Activated T-cell treated with anti-CD3 and anti-CD28 coated beads for 48 hours (primary cell): ENCODE data around the gene SLC1A4.
"Not testable (repeated sequence)": the region's sequence is repeated elsewhere in the genome, so short reads cannot be mapped to it uniquely, and the experiment has no call there.

Experiments used
- DNase-seq: peaks from one replicate; pipeline ENCODE4 v3.0.0-alpha.2; 2020; ENCODE audit warnings: low read depth

The SLC1A4 gene

DNA sequence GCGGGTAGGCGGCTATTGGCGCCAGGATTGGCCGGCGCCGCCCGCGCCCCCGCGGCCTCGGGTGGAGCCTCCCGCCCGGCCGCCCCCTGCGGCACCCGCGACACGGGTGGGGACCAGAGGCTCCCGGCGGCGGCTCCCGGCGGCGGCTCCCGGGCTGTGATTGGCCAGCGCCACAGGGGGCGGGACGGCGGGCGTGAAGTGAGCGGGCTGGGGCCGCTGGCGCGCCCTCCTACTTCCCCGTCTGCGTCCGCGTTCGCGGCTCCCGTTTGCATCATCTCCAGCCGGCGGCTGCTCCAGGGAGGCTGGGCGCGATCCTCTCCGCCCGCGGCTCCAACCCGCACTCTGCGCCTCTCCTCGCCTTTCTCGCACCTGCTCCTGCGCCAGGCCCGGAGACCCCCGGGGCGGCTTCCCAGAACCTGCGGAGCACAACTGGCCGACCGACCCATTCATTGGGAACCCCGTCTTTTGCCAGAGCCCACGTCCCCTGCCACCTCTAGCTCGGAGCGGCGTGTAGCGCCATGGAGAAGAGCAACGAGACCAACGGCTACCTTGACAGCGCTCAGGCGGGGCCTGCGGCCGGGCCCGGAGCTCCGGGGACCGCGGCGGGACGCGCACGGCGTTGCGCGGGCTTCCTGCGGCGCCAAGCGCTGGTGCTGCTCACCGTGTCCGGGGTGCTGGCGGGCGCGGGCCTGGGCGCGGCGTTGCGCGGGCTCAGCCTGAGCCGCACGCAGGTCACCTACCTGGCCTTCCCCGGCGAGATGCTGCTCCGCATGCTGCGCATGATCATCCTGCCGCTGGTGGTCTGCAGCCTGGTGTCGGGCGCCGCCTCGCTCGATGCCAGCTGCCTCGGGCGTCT lies at the start of gene SLC1A4:
SLC1A4 (plus strand) TSS at position 274 of the 856 bp plus-strand sequence; CDS start at position 519, 245 bp downstream.
- peak; percentile 80 for DNase-seq

- no peak for DNase-seq
Observed at GRCh38 chr2:64941143-64941542, 48.1 kb upstream of the SLC1A4 start.

DNA sequence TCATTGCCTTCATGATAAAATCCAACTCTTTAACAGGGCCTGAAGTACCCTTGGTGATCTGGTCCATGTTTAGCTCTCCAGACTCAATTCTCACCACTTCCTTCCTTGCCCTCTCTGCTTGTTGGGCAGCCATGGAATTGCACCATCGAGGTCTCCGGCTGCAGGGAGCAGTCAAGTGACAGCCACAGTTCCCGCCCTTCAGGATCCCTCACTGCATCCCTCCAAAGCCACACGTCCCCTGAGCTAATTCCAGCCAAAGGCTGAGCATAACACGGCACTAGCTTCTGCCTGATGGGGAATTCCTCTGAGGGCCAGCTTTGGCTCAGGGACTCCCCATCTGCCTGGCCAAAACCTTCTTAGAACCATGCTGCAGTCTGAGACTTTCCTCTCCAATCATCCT lies 47.4 kb upstream of the SLC1A4 start:
- DNase-seq, result no peak

DNA sequence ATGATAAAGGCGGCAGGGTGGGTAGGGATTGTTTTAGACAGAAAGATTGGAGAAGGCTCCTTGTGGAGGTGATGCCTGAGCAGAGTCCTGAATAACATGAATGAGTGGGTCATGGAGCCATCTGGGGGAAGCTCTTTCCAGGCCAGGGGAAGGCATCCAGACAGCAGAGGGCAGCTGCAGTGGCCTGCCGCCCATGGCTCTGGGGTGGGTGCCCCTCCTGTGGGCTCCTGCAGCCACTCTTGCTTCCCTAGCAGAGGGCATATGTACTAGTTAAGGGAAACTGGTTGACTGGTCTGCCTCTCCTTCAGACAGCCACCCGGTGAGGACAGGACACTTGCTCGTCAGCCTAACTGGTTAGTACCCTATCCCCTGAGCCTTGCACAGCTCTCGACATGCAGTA lies 46.5 kb upstream of the SLC1A4 start:
- no peak for DNase-seq

DNA sequence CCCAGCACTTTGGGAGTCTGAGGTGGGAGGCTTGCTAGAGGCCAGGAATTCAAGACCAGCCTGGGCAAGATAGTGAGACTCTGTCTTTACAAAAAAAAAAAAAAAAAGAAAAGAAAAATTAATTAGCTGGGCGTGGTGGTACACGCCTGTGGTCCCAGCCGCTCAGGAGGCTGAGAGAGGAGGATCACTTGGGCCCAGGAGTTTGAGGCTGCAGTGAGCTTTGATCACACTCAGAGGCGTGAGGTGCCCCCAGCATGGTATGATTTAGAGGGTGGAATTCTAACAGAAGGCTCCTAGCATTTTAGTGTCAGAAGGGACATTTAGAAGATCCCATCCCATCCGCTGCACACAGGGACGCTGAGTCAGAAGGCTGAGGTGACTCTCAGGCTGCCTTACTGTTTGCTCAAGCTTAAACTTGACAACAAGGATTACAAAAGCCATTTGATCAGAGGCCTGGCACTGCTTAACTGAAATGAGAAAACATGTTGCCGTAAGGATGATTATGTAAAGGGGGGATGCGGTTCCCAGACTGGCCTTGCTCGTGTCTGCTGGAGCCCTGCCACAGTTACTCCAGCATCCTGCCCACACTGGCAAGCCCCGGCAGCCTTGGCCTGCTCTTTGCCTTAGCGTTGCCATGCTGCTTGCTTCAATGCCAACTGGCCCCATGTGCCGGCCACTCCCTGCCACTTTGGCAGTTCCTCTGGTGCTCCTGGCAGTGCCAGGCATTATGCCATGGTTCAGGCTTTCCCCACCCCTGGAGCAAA lies 45.6 kb upstream of the SLC1A4 start:
- no peak for DNase-seq

GRCh38 chr2:64944484-64944883 lies 44.7 kb upstream of the SLC1A4 start:
- DNase-seq, result no peak

GRCh38 chr2:64945973-64946768 lies 43.0 kb upstream of the SLC1A4 start:
- DNase-seq, result peak; percentile 49

- DNase-seq, result no peak
Observed at GRCh38 chr2:64946769-64947247, 42.4 kb upstream of the SLC1A4 start.

- DNase-seq, result no peak
Observed at GRCh38 chr2:64947885-64948284, 41.3 kb upstream of the SLC1A4 start.

DNA sequence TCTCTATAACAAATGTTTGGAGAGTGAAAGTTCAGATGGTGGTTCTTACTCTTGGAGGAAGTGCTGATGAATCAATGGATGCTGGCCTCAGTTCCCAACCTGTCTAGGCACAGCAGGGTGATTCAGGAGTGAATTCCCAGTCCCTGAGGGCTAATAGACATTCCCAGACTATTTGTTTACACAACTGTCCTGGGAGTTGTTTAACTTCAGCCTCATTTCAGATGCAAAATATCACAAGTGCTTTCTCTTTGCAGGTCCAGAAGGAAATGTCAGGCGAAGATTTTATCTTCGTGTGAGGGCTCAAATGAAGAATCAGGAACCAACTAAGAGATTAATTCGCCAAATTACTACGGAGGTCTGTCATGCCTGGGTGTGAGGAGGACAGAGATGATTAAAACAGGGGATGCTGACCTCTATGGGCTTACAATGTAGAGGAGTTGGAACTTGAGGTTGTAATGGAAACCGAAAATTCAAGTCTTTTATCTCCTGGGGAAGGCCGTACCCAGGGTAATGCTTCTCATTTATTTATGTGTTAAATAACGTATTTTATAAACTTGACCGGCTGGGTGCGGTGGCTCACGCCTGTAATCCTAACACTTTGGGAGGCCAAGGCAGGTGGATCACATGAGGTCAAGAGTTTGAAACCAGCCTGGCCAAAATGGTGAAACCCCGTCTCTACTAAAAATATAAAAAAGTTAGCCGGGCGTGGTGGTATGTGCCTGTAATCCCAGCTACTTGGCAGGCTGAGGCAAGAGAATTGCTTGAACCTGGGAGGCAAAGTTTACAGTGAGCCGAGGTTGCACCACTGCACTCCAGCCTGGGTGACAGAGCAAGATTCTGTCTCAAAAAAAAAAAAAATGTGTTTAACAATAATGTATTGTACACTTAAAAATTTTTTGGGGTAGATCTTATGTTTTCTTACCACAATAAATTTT lies 38.7 kb upstream of the SLC1A4 start:
- no peak for DNase-seq

DNA sequence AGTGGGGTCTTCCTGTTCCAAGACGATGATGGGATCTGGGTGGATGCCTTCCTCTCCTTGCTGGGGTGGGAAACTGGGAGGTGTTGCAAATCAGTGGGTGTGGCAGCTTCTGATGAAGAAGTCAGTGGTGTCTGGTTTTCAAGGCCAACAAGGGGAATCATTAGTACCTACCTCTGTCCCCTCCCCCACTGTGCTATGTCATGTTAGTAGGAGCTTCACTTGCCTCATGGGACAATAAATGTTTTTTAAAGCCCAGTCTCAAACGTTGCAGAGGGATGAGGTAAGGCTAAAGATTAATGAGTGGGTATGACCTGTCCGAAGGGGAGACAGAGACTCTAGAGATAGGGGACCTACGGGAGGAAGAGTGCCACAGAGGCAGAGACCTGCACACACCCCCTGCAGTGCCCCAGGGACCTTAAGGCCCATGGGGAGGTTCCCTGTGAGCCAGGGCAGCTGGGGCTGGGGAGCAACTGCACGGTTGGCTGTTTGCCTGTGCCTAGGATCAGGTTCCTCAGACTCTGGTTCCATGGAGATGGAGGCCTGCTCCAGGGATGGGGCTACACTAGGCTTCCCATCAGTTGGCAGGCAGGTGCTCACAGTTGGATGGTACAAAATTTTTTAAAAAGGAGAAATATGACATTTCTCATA lies 37.8 kb upstream of the SLC1A4 start:
- no peak for DNase-seq

DNA sequence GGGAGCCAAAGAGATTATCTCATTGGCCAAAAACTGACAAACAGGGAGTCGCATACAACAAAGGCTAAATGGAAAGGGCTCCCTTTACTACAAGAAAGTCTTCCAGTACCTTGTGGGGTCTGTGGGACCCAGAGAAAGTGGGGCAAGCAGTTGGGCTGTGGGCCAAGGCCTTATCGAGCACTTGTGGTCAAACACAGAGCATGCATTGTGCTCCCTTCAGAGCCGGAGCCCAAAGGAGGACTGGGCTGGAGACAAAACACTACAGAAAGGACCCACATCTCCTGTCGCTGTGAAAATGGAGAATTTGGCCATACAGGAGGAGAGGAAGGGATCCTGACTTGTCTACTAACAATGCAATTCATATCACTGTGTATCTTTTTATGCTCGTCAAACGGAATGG lies 37.1 kb upstream of the SLC1A4 start:
- no peak for DNase-seq

DNA sequence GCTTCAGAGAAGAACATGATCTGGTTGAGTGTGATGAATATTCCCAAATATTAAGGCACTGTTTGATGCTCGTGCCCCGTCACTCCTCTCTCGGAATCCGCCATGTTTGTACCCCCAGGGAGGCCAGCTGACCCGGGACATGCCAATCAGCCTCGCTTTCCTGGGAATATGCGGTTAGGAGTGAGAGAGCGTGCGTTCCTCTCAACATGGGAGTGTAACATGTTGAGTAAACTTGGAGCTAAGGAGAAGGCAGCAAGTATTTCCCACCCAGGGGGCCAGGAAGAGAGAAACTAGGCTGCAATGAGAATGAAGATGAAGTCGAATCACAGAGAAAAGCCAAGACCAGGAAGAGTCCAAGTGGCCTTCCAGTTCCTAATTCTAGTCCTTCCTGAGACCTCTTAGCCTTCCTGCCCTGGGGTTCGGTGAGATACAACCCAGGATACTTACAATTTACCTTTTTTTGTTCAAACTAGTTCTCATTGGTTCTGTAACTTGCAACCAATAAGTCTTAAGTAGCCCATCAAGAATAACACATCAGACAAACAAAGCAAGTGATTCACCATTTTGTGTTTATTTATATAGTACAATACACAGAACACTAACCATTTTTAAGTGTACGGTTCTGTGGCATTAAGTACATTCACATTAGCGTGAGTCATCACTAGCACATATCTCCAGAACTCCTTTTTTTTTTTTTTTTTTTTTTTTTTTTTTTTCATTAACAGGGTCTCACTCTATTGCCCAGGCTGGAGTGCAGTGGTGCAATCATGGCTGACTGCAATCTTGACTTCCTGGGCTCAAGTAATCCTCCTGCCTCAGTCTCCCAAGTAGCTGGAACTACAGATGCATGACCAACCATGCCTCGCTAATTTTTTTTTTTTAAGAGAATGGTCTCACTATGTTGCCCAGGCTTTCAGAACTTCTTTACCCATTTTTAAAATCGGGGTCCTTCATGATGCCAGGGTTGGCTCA lies 36.4 kb upstream of the SLC1A4 start:
- DNase-seq, result no peak

- DNase-seq, result no peak
Observed at GRCh38 chr2:64955467-64955866, 33.7 kb upstream of the SLC1A4 start.

- DNase-seq, result no peak
Observed at GRCh38 chr2:64957109-64957903, 31.9 kb upstream of the SLC1A4 start.

GRCh38 chr2:64958556-64958955 lies 30.6 kb upstream of the SLC1A4 start:
- DNase-seq, result no peak

GRCh38 chr2:64960819-64961218 lies 28.4 kb upstream of the SLC1A4 start:
- DNase-seq, result no peak

DNA sequence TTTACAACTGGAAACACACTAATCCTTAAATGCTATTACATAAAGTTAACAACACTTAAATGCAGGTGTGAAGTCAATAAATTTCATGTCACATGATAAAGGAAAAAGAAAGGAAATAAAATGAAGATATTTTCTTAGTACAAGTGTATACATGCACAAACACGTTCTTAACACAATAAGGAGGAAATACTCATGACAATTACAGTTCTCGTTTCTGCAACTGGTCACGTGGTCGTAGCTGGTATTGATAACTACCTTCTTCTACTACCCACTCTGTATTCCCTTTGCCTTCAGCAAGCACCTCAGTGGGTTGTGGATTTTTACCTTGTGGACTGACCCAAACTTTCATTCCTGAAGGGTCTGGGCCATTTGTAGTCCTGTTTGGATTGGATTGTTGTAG lies 26.1 kb upstream of the SLC1A4 start:
- DNase-seq, result not testable (repeated sequence)

DNA sequence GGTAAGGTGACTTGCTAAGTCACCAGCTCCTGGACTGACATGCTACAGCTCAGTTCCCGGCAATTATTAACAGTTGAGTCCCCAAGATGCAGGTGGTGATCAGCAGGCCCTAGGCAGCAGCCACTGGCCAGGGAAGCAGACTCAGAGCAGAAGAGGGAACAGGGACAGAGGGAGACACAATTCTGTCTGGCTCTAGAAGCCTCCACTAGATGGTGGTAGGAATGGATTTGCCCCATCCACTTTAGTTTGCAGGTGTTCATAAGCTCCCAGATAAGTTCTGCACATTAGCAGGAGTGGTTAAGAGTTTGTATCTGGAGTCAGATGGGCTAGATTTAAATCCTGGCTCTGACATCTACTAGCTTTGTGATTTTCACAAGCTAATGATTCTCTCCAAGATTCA lies 25.5 kb upstream of the SLC1A4 start:
- DNase-seq, result no peak
